Kidney capillary endothelial cell (primary cell): ENCODE measurements around the gene STX1B.
A peak's percentile ranks its signal among the peaks of the same experiment; 100 is the strongest.

Source experiments
- DNase-seq: peaks from one replicate; pipeline ENCODE4 v3.0.0-alpha.2; 2018; ENCODE audit warnings: low spot score

The STX1B gene

GRCh38 chr16:30996324-30996984 is 14.0 kb downstream of the STX1B start:
- DNase-seq: no peak

DNA sequence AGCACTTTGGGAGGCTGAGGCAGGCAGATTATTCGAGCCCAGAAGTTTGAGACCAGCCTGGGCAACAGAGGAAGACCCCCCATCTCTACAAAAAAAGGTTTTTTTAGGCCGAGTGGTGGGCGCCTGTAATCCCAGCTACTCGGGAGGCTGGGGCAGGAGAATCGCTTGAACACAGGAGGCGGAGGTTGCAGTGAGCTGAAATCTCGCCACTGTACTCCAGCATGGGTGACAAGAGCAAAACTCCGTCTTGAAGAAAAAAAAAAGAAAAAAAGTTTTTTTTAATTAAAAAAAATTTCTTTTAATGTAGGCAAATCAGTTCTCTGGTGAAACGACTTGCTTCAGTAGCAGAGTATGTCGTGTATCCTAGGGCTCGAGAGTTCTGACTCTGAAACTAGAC is 14.5 kb downstream of the STX1B start:
- no peak for DNase-seq

GRCh38 chr16:30992931-30993816 is 17.3 kb downstream of the STX1B start:
- DNase-seq: no peak

DNA sequence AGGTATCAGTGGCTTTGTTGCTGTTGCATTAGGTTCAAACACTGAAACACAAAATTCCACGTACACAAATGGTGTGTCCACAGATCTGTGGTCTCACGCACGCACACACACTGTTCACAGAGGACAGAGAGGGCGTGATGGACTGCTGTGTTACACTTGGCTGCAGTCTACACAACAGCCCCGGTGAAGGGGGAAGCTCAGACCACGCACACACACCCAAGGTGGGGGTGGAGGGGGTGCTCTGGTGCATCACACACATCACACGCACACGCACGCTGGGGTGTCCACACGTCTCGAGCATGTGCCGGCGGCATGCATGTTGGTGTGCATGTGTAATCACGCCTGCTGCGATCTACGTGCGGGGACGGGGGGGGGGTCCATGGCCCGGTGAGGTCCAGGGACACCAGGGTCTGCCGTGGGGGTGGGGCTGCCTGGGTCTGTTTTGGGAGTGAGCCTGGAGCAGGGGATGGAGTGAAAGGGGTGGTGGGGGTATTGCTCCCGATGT is 18.1 kb downstream of the STX1B start:
- no peak for DNase-seq

DNA sequence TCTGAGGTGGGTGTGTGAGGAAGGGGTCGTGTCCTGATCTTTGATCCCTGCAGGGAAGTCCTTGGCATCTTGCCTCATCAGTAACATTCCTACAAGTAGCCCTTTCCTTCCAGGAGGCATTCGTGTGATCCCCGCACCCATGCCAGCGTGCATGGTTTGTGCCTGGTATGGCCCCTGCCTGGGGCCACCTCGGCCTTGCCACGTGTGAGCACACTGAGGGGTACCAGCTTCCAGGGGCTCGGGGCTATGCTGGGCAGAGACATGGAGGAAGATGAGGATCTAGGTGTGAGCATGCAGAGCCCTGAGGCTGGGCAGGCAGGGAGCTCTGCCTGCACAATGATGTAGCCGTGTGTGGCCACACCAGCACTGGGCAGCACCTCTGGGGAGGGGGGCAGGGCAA is 19.4 kb downstream of the STX1B start:
- no peak for DNase-seq

DNA sequence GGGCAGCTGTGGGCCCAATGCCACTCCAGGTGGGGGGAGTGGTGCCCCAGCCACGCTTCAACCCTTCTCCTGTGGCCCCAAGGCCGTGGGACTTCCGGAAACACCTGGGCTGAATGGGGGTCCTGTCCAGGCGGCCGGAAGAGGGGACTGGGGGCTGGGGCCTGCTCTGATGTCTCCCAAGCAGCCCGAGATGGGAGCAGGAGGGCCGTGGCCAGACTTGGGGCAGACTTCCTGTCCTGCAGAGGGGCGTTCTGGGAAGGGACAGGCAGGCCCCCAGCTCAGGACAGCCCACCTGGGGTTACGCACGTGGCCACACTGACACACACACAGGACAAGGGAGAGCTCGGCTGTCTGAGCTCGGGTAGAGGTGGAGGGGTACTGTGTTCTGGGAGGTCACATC is 20.3 kb downstream of the STX1B start:
- no peak for DNase-seq

- no peak for DNase-seq
Observed at GRCh38 chr16:30989469-30990047, 20.9 kb downstream of the STX1B start.

DNA sequence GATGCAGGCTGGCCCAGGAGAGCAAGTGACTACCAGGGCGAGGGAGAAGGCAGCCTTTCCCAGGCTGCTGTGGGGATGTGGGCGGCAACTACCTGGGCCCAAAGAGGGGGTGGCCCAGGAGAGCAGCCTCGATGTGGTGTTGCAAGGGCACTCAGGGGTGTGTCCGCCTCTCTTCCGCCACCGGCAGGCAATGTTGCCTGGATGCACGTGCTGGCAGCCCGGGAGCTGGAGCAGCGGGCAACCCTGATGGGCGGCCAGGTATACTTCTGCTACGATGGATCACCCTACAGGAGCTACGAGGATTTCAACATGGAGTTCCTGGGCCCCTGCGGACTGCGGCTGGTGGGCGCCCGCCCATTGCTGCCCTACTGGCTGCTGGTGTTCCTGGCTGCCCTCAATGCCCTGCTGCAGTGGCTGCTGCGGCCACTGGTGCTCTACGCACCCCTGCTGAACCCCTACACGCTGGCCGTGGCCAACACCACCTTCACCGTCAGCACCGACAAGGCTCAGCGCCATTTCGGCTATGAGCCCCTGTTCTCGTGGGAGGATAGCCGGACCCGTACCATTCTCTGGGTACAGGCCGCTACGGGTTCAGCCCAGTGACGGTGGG is 22.8 kb downstream of the STX1B start:
- DNase-seq: no peak

- DNase-seq: no peak
Observed at GRCh38 chr16:30986129-30986991, 24.1 kb downstream of the STX1B start.

DNA sequence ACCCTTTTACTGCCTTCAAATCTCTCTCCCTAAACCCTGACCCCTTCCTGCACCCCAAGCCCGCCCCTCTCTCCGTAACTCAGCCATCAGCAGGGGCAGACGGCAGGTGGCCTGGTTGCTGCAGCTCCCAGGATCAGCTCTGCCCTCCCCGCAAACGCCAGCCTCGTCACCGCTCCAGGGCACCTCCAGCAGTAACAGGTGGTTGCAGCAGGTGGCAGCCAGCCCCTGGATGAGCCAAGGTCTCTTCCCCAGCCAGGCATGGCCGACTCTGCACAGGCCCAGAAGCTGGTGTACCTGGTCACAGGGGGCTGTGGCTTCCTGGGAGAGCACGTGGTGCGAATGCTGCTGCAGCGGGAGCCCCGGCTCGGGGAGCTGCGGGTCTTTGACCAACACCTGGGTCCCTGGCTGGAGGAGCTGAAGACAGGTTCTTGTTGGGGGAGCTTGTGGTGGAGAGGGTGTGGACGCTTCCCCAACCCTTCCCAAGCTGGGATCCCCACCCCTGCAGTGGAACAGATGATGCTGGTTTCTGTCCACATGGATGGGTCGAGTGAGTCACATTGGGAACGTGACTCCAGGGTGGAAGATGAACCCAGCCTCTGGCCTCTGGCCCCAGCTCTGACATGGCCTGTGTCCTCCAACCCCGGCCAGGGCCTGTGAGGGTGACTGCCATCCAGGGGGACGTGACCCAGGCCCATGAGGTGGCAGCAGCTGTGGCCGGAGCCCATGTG is 24.9 kb downstream of the STX1B start:
- no peak for DNase-seq

GRCh38 chr16:30984669-30985400 is 25.6 kb downstream of the STX1B start, which contains the start of gene HSD3B7:
HSD3B7 (plus strand) TSS chr16:30985207; CDS start chr16:30985659, 452 bp downstream.
- peak; percentile 73 for DNase-seq

GRCh38 chr16:30983898-30984610 is 26.4 kb downstream of the STX1B start:
- no peak for DNase-seq

DNA sequence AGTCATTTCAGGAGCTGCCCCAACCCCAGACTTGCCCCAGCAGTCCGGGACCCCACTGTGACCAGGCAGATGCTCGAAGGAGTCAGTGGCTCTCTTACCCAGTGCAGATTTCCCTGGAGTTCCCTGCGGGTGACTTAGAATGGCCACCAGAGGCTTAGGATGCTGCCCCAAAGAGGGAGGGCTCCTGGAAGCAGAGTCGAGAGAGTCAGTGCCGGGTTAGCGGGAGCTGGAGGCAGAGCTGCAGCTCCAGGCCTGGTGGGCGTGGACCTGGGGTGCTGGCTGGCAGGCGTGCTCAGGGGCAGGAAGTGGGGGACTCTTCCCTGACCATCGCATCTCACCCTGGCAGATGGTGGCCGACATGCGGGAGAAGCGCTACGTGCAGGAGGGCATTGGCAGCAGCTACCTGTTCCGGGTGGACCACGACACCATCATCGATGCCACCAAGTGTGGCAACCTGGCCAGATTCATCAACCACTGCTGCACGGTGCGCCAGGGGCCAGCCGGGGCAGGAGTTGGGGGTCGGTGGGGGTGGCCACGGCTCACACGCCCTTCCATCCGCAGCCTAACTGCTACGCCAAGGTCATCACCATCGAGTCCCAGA is 27.0 kb downstream of the STX1B start:
- DNase-seq: no peak

- no peak for DNase-seq
Observed at GRCh38 chr16:30982548-30983288, 27.7 kb downstream of the STX1B start.

DNA sequence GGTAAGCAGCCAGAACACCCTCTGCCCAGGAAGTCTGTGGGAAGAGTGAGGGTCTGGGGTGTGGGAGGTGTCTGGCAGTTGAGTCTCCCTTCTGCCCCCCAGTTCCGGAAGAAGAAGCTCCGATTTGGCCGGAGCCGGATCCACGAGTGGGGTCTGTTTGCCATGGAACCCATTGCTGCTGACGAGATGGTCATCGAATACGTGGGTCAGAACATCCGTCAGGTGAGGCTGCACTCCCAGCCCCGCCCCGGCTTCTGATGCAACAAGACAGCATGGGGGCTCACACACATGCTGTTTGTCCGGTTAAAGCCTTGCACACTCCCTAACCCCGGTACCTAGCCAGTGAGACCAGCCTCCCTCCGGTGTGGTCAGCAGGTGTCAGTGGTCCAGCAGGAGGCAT is 29.5 kb downstream of the STX1B start:
- DNase-seq: no peak

DNA sequence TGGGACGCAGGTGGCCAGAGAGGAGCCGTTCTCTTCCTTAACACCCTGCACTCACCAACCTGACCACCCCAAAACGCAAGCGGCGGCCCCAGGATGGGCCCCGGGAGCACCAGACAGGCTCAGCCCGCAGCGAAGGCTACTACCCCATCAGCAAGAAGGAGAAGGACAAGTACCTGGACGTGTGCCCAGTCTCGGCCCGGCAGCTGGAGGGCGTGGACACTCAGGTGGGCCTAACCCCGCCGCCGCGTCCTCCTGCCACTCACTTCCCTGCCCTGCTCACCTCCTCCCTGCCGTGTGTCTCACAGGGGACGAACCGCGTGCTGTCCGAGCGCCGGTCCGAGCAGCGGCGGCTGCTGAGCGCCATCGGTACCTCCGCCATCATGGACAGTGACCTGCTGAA is 30.0 kb downstream of the STX1B start:
- no peak for DNase-seq

DNA sequence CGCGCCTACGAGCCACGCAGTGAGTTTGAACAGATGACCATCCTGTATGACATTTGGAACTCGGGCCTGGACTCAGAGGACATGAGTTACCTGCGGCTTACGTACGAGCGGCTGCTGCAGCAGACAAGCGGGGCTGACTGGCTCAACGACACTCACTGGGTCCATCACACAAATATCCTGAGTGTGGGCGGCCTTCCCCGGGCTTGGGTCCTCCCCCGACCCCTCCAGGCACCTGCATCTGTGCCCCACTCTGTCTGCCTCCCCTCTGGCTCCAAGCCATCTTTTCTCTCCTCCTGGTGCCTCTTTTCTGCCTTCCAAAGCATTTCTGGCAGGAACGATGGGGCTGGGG is 30.4 kb downstream of the STX1B start:
- no peak for DNase-seq
